RKO (cell line): ENCODE measurements around the gene NR0B2.
A peak's percentile ranks its signal among the peaks of the same experiment; 100 is the strongest.
"Not testable (repeated sequence)": the region's sequence is repeated elsewhere in the genome, so short reads cannot be mapped to it uniquely, and the experiment has no call there.

Experiments
- DNase-seq: peaks from one replicate; pipeline ENCODE4 v3.0.0-alpha.2; 2016; ENCODE audit warnings: low spot score

Gene NR0B2, protein sequence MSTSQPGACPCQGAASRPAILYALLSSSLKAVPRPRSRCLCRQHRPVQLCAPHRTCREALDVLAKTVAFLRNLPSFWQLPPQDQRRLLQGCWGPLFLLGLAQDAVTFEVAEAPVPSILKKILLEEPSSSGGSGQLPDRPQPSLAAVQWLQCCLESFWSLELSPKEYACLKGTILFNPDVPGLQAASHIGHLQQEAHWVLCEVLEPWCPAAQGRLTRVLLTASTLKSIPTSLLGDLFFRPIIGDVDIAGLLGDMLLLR

GRCh38 chr1:26913754-26914619 lies at the start of gene NR0B2:
TSS of gene NR0B2 (minus strand) at chr1:26913975. CDS start at chr1:26913940, 35 bp downstream.
- no peak for DNase-seq

GRCh38 chr1:26961826-26962225 lies 48.1 kb upstream of the NR0B2 start:
- DNase-seq: peak; percentile 79

DNA sequence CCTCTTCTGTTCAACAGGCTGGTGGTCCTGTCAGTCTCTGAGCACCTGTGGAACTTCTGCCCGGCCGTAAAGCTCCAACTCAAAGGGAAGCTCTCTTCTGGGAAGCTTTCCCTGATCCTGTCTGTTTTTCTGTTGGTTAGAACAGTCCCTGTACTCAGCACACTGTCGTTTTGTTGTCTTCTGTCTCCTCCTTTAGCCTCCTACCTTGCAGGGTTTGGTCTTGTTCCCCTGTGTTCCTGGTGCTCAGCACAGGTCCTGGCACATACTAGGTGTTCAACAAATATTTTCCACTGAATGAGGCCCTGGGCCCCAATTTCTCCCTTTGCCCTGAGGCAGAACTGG lies 46.8 kb upstream of the NR0B2 start:
- DNase-seq: no peak

DNA sequence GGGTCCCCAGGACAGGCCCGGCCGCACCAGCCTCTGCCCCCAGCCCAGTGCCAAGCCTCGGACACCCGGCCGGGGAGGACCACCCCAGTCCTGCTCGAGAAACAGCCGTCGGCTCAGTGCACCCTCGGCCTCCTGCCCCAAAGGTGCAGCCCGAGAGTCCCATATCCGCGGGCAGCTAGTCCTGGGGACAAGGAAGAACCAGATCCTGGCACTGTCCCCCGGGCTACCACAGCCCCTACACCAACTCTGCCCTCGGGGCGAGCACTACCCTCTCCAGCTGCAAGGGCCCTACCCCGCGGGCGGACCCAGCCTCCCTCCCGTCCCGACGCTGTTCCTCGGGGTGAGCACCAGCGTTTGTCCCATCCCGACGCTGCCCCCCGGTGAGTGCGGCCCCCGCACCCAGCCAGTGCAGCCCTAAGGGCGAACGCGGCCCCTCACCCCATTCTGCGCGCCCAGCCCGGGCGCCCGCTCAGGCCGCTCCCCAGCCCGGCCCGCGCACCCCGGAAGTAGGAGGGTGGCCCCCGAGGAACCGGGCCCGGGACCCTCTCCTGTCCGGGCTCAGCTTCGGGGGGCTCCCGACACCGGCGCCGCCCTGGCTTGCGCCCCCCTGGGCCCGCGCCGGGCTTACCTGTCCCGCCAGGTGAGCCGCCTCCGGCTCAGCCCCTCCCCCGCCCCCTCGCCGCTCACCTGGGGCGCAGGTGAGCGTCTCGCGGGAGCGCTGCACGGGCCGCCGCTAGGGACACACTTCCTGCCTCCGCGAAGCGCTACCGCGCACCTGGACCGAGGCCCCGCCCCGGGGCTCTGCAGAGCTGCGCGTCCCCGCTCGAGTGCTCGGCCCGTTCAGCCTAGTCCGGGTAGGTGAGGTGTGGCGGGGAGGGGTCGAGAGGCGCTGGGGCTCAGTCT lies 46.2 kb upstream of the NR0B2 start, which contains the start of gene KDF1:
TSS of gene KDF1 (minus strand) at position 747 of the 903 bp plus-strand sequence. CDS start 8,088 bp downstream, outside the sequence.
- no peak for DNase-seq

- no peak for DNase-seq
These were observed 45.5 kb upstream of the NR0B2 start for GRCh38 chr1:26959270-26959669.

DNA sequence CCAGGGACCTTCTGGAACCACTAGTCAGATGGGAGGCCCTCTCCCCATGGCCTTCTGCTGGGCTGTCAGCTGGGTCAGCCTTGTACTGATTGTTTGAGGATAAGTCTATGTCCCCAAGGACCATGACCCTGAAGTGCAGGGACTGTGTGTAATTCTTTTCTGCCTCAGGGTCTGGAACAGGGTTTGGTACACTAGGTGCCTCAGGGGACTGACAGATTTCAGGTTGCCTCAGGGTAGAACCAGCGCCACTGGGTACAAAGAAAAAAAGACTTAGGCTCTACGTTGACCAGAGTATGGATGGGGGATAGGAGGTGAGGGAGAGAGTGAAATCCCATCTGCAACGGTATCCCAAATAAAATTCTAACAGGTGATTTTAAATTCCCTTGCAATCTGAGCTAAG lies 43.5 kb upstream of the NR0B2 start:
- DNase-seq: no peak

GRCh38 chr1:26956321-26956720 lies 42.5 kb upstream of the NR0B2 start:
- no peak for DNase-seq

DNA sequence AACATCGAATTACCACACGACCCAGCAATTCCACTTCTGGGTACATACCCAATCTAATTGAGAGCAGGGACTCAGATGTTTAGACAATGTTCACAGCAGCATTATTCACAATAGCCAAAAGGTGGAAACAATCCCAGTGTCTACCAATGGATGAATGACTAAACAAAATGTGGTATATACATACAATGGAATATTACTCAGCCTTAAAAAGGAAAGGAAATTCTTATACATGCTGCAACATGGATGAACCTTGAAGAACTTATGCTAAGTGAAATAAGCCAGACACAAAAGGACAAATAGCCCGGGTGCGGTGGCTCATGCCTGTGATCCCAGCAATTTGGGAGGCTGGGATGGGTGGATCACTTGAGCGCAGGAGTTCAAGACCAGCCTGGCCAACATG lies 39.6 kb upstream of the NR0B2 start:
- no peak for DNase-seq

DNA sequence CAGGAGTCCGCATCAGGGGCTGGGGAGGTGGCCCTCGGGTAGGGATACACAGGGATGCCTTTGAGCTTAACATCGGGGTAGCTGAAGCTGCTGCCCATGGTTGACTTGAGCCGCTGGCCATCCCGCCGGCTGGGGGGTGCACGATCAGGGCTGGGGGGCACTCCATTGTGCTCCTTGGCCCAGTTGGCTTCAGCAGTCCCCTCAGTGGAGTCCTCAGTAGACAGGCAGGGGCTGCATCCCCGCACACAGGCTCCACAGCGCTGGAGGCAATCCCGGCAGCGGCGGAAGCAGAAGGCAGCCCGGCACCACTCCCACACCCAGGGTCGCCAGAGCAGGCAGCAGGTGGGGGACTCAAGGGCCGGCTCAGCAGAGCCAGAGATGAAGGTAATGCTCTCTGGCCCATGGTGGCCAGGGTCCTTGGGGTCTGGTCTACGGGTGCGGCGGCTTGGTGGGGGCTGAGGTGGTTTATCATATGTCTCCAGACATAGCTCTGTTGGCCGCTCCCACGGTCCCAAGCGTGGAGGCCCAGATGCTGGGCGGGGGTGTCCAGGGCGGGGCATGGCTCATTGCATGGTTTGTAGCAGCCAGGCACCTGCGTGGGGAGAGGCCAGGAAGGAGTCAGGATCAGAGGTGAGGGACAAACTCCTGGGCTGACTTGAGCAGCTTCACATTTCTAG lies 38.2 kb upstream of the NR0B2 start:
- DNase-seq: no peak

- no peak for DNase-seq
These were observed 37.4 kb upstream of the NR0B2 start for GRCh38 chr1:26951216-26951615.

- no peak for DNase-seq
These were observed 36.8 kb upstream of the NR0B2 start for GRCh38 chr1:26950602-26951001.

GRCh38 chr1:26949926-26950319 lies 36.1 kb upstream of the NR0B2 start:
- no peak for DNase-seq

DNA sequence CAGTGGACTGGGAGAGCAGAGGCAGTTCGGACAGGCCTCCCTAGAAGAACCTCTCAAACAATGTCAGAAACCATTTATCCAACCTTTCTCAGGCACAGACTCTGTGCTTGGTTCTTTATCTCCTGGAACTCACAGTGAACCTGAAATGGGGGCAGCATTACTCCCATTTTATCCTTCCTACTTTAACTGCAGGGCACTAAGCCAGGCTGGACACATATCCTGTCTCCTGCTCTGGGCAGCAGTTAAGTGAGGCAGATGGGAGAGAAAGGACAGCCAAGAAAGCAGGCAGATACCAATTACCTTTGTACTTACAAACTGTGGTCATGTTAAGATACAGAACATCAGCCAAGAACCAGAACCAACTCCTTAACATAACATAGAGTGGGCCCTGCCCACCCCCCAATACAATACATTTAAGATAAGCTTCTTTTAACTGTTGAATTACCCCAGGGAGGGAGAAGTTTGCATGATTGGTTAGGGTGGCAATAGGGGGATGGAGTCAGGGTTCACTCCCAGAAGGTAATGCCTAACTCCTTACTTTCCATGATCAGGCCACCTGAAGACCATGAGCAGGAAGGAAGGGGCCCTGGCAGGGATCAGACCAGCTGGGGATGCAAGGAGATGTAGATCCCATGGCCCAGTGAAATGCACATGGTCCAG lies 35.6 kb upstream of the NR0B2 start:
- no peak for DNase-seq

DNA sequence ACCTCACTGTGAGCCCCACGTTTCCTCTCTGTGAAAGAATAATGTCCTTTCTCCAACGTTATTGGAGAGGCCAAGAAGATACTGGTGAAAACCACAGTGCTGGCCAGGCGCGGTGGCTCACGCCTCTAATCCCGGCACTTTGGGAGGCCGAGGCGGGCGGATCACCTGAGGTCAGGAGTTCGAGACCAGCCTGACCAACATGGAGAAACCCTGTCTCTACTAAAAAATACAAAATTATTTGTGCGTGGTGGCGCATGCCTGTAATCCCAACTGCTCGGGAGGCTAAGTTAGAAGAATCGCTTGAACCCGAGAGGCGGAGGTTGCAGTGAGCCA lies 34.9 kb upstream of the NR0B2 start:
- DNase-seq: not testable (repeated sequence)

DNA sequence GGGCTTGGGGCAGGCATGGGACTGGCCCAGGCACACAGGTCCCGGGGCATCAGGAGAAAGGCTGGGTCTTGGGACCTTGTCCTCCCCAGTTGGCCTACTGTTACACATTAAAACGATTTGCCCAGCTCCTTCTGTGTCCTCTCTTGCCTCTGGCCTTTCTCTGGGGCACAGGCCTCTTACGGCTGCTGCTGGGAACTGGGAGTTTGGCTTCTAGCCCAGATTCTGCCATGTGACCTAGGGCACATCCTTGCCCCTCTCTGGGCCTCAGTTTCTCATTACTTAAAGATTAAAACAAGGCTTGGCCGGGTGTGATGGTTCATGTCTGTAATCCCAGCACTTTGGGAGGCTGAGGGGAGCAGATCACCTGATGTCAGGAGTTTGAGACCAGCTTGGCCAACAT lies 32.5 kb upstream of the NR0B2 start:
- DNase-seq: no peak

DNA sequence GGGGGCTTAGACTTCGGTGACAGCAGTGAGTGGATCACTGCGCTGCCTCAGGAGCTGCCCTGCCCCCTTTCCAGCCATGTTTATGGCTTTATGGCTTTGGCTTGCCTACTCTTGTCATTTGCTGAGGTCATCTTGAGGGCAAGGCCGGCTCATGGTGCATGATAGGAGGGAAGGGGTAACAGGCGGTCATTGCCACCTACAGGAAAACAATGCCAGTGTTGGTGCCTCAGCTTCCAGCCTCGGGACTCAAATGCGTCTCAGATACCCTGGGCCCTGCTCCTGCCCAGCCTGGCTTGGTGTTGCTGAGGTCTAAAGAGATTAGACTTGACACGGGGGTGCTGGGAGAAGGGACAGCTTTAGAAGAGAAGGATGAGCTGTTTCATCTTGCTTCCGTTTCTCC lies 32.0 kb upstream of the NR0B2 start:
- DNase-seq: no peak

DNA sequence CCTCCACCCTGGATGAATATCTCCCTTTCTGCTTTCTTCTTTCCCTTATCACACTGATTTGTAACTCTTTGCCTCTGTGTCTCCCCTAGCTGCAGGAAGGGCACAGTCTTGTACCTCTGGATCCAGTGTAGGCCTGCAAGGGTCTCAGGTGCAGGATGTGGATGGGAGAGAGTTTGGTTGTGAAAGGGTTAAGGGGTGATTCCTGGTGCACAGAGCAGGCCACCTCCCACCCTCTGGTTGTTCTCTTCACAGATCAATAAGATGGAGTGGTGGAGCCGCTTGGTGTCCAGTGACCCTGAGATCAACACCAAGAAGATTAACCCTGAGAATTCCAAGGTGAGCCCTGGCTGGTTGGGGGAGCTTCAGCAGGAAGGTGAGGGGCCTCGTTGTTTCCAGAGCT lies 31.4 kb upstream of the NR0B2 start:
- no peak for DNase-seq

GRCh38 chr1:26942656-26943055 lies 28.9 kb upstream of the NR0B2 start:
- no peak for DNase-seq

DNA sequence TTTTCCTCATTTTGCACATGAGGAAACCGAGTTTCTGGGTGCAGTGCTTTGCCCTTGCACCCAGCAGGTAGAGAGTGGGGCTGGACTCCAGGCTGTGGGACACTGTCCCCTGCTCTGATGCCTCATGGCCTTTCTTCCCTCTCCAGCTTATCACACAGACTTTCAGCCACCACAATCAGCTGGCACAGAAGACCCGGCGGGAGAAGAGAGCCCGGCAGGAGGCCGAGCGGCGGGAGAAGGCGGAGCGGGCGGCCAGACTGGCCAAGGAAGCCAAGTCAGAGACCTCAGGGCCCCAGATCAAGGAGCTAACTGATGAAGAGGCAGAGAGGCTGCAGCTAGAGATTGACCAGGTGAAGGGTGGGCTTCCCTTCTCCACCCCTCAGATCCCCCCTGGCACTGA lies 27.5 kb upstream of the NR0B2 start:
- DNase-seq: no peak

DNA sequence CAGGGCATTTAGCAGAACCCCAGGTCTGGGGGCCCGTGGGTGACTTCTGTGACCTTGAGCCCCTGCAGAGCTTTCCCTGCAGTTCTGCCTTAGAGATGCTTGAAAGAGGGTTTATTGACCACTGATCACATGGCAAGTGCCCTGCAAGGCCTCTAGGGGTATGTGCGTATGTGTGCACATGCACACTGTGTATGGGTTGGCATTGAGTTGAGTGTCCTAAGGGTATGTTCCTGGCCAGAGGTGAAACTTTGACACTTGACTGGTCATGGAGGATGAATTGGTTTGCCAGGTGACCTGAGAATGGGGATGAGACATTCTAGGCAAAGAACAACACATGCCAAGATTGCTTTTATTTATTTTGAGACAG lies 24.9 kb upstream of the NR0B2 start:
- DNase-seq: no peak

GRCh38 chr1:26938004-26938658 lies 24.4 kb upstream of the NR0B2 start:
- DNase-seq: no peak
